Measurements from ENCODE around the gene RXRA.

RXRA gene

GRCh38 chr9:134406366-134407120 is 80.3 kb downstream of the RXRA start:
- no peak for DNase-seq (ENCODE audit: extremely low read depth, low read depth)
- no peak for TF ChIP-seq CTCF (IDR thresholded peaks at IDR 0.05; ENCODE audit: low read depth, low read length)

GRCh38 chr9:134407121-134407779 is 81.0 kb downstream of the RXRA start:
- peak; percentile 90 for DNase-seq (ENCODE audit: extremely low read depth, low read depth)
- no peak for TF ChIP-seq CTCF (IDR thresholded peaks at IDR 0.05; ENCODE audit: low read depth, low read length)

GRCh38 chr9:134408389-134408788 is 82.1 kb downstream of the RXRA start:
- TF ChIP-seq CTCF (IDR thresholded peaks at IDR 0.05; ENCODE audit: low read depth, low read length): no peak
- no peak for DNase-seq (ENCODE audit: extremely low read depth, low read depth)

DNA sequence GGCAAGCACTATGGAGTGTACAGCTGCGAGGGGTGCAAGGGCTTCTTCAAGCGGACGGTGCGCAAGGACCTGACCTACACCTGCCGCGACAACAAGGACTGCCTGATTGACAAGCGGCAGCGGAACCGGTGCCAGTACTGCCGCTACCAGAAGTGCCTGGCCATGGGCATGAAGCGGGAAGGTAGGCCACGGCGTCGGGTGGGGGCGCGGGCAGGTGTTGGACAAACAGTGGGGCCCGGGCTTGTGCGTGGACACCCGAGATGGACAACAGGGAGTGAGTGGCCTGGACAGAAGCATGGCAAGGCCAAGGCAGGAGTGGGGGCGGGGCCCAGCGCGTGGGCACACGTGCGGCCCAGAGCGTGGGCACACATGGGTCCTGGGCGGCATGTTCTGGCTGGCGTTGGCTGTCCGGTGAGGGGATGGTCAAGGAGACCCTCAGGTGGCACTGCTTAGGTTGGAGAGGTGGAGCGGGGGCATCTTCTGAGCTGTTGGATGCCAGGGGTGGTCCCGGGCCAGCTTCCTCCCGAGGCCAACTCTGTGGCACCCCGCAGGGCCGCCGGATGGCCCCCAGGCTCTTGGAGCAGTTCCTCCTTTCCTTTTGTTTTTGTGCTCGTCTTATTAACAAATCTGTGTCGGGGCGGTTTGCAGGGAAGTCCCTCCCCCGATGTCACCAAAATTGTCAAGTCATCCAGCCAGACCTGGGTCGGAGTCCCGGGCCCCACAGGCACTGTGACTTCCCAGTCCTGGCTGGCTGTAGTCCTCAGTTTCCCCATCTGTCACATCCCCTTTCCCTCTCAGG is 82.9 kb downstream of the RXRA start:
- DNase-seq (ENCODE audit: extremely low read depth, low read depth): no peak
- TF ChIP-seq CTCF (IDR thresholded peaks at IDR 0.05; ENCODE audit: low read depth, low read length): no peak

GRCh38 chr9:134410071-134410834 is 84.0 kb downstream of the RXRA start:
- no peak for TF ChIP-seq CTCF (IDR thresholded peaks at IDR 0.05; ENCODE audit: low read depth, low read length)
- no peak for DNase-seq (ENCODE audit: extremely low read depth, low read depth)

- DNase-seq (ENCODE audit: extremely low read depth, low read depth): no peak
- no peak for TF ChIP-seq CTCF (IDR thresholded peaks at IDR 0.05; ENCODE audit: low read depth, low read length)
Measured at GRCh38 chr9:134410835-134411217, 84.6 kb downstream of the RXRA start.

All from AG09319 (cell line).